HG03097 (cell line): ENCODE results near the gene PDE10A.
"Not testable (repeated sequence)": the region's sequence is repeated elsewhere in the genome, so short reads cannot be mapped to it uniquely, and the experiment has no call there.

Experiments used
- ATAC-seq: cut with Tn5 transposase; IDR thresholded peaks from one replicate; pipeline ENCODE4 v1.9.1; 2021; ENCODE audit not compliant: unreplicated experiment, low FRiP score

The PDE10A gene

DNA sequence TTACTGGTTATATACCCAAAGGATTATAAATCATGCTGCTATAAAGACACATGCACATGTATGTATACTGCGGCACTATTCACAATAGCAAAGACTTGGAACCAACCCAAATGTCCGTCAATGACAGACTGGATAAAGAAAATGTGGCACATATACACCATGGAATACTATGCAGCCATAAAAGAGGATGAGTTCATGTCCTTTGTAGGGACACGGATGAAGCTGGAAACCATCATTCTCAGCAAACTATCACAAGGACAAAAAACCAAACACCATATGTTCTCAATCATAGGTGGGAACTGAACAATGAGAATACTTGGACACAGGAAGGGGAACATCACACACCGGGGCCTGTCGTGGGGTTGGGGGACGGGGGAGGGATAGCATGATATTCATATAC is 104.9 kb downstream of the PDE10A start:
- not testable (repeated sequence) for ATAC-seq

- no peak for ATAC-seq
Observed at GRCh38 chr6:165557674-165558073, 105.4 kb downstream of the PDE10A start.

DNA sequence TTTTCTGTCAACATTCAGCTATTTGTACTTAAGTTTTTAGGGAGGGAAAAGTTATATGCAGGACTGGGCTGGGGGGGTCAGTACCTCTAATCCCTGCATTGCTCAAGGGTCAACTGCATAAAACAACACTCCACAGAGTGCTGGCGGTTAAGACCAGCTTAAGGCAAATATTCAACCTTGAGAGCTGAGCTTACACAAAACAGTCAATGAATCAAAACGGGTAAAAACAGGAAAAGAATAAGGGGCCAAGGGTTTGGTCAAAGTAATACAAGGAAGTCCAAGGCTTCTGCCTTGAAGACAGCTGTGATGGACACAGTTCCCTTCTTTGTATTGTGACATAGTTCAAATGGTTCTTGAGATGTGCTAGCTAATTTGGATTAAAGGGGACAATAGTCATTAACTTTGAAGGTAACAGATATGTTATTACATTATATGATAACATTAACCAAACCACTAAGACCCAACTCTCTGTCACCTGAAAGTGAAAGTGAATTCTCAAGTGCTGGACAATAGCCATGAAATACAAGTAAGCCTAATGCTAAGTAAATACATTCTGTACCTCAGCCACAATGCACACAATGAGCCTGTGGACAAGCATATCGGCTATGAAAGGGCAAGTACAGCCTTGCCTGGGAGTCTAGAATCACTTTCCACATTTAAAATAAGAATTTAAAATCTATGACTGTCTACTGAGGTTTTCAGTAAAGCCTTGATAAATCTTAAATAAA is 106.8 kb downstream of the PDE10A start:
- ATAC-seq = no peak

DNA sequence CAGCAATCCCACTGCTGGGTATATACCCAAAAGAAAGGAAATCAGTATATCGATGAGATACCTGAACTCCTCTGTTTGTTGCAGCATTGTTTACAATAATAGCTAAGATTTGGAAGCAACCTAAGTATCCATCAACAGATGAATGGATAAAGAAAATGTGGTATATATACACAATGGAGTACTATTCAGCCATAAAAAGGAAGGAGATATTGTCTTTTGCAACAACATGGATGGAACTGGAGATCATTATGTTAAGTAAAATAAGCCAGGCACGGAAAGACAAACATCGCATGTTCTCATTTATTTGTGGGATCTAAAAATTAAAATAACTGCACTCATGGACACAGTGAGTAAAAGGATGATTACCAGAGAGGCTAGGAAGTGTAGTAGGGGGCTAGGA is 108.4 kb downstream of the PDE10A start:
- ATAC-seq = not testable (repeated sequence)

- no peak for ATAC-seq
Observed at GRCh38 chr6:165552248-165552736, 110.7 kb downstream of the PDE10A start.

DNA sequence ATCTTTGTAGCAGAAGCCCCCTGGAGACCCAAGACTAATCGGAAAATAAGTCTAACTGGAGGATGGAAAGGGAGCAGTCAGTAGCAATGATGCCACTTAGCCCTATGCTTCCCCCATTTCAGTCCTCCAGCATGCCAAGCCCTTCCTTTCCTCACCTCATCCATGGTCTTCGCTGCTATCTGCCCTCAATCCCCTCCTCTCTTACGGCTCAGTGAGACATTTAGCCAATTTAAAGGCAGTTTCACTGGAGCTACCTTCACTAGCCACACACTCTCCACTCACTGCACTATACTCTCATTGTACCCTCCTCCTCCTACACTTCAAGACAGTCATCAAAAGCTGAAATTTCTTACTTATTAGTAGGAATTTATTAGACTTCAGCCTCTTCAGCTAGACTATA is 111.2 kb downstream of the PDE10A start:
- no peak for ATAC-seq

DNA sequence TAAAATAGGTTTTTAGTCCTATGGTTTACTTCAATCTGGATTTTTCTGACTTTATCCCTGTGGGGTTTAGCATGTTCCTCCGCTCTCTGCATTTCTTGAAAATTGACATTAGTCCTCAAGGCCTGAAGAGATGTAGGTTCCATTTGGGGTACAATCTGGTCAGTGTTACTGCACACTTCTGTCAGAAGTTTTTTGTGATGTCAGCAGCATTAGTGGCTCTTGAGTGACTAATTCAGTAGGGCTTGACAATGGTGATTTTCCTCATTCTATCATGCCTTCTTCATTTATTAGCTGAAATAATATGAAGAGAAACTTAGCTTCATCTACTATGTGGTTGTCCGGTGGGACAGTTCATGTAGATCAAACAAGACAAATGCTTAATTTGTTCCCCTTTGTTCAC is 114.6 kb downstream of the PDE10A start:
- ATAC-seq = no peak

- ATAC-seq = no peak
Observed at GRCh38 chr6:165545806-165546205, 117.2 kb downstream of the PDE10A start.

DNA sequence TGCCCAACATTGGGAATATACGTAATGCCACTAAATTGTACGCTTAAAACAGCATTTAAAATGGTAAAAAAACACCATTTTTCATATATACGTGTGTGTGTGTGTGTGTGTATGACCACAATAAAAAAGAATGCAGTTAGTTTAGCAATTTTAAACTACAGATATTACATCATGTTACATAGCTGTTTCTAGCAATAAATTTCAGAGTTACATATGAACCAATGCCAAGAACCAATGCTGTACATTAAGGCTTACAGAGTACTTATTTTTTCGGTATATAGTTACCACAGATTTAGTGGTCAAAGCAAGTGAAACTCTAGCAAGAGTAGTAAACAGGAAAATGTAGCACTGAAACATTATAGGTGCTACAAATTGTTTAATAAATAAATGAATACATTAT is 119.3 kb downstream of the PDE10A start:
- ATAC-seq = no peak

DNA sequence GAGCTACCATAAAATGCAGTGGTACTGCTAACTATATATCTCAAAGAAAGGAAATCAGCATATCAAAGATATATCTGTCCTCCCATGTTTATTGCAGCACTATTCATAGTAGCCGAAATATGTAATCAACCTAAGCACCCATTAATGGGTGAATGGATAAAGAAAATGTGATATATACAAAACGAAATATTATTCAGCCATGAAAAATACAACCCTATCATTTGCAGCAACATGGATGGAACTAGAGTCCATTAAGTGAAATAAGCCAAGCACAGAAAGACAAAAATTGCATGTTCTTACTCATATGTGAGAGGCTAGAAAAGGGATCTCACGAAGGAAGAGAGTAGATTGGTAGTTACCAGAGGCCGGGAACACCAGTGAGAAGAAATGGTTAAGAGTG is 126.1 kb downstream of the PDE10A start:
- ATAC-seq = no peak

DNA sequence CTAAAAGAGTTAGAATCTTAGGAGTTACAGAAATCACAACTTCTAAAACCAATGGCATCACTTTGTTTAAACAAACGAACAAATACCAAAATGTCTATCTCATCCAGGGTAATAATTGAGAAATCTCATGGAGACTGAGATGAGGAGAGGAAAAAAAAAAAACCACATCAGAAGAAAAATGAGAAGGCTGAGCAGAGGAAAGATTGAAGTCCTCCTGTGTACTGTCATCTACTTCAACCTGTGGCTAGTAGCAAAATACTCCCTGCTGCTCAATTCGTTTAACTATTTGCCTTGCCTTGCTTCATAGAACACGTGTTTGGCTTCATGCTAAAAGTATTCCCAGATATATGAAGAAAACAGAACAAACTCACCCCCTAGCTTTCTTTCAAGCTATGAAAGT is 143.7 kb downstream of the PDE10A start:
- ATAC-seq = no peak

GRCh38 chr6:165515963-165516624 is 146.9 kb downstream of the PDE10A start:
- ATAC-seq = no peak

DNA sequence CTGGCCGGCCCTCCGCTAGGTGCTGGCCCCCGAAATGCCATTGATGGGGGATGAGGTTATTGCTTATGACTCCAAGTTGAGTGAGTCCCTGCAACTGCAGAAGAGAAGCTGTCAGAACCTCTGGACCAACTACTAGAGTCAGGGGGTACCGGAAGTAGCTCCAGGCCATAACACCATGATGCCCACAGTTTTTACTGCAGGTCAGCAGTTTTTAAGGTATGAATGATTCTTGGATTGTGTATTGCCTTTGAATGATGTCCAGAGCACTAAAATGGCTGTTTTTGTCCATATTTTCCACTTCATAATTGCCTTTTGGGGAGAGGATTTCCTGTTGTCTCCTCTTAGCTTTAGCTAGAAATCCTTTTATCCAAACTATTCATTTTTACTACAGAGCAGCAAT is 148.4 kb downstream of the PDE10A start:
- ATAC-seq = no peak

- peak; percentile 91 for ATAC-seq
Observed at GRCh38 chr6:165511807-165512206, 151.2 kb downstream of the PDE10A start.

DNA sequence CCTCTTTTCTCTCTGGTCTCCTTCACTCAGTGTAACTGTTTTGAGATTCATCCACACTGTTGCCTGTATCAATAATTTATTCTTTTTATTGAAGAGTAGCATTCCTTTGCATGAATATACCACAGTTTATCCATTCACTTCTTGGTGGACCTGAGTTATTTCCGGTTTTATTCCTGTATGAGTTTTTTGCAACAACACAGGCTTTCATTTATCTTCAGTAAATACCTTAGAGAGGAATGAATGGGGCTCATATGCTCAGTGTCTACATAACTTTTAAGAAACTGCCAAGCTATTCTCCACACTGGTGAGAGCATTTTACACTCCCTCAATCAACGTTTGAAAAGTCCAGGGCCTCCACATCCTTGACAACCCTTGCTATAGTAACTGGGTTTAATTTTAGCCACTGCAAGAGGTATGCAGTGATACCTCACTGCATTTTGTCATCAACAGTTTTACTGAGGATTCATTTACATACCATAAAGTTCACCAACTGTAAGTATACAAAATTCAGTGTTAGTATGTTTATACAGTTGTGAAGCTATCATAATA is 154.6 kb downstream of the PDE10A start:
- ATAC-seq = no peak

GRCh38 chr6:165506657-165507056 is 156.4 kb downstream of the PDE10A start:
- ATAC-seq = no peak

GRCh38 chr6:165500214-165500907 is 162.7 kb downstream of the PDE10A start:
- not testable (repeated sequence) for ATAC-seq

- no peak for ATAC-seq
Observed at GRCh38 chr6:165497472-165497871, 165.6 kb downstream of the PDE10A start.

DNA sequence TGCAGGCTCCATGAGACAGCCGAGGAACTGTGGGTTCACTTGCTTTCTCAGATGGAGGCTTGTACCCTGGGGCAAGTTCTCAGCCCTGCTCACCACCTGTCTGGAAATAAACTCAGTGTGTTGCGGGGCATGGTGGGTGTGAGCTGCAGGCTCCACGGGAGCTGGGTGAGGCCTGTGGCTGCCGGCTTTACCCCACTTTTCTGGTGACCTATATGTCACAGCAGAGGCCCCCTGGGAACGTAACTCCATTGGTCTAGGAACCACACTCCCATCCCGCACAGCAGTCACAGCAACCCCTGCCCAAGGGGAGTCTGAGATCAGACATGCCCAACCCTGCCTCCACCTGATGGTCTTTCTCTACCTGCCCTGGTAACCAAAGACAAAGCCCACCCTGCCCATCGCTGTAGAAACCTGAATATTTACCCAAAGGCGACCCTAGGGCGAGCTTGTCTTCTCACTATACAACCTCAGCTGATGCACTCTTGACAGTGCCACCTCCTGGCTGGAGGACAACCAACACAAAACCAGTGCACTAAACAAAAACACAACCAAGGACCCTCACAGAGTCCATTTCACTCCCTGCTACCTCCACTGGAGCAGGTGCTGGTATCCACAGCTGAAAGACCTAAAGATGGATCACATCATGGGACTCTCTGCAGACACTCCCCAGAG is 174.3 kb downstream of the PDE10A start:
- no peak for ATAC-seq

- ATAC-seq = no peak
Observed at GRCh38 chr6:165487950-165488349, 175.1 kb downstream of the PDE10A start.

DNA sequence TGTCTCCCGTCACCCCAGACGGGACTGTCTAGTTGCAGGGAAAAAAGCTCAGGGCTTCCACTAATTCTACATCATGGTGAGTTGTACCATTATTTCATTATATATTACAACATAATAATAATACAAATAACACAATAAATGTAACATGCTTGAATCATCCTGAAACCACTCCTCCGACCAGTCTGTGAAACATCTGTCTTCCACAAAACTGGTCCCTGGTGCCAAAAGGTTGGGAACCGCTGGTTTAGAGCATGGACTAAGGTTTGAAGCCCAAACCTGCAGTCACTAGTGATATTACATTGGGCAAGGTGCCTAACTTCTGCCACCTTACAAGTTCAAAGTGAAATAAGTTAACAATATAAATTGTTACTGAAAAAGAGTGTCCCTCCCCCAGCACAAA is 175.7 kb downstream of the PDE10A start:
- no peak for ATAC-seq
